Peyer's patch (tissue), 4 donors: ENCODE measurements around the gene DCXR.

Experiments used
- CTCF ChIP-seq, 6 experiments: fragments of 450-650 bp in 4 of 6; fragments of 200-600 bp in 2 of 6; sonication (generic) in 1 of 6; IDR thresholded peaks; one replicate each; pipeline ENCODE4 v1.5.1; 2017 to 2019; ENCODE audit warnings: antibody characterized with exemption in 6 of 6, mild to moderate bottlenecking in 3 of 6, moderate library complexity in 1 of 6
- POLR2A ChIP-seq, 2 donors: fragments of 450-650 bp; IDR thresholded peaks; one replicate each; pipeline ENCODE4 v1.5.1; 2017; ENCODE audit warnings: antibody characterized with exemption in 2 of 2, mild to moderate bottlenecking in 2 of 2, moderate library complexity in 2 of 2

GRCh38 chr17:82028246-82028645, 9.3 kb downstream of the DCXR start:
- TF ChIP-seq CTCF (IDR thresholded peaks at IDR 0.05) (no peak), POLR2A (IDR thresholded peaks at IDR 0.05) (no peak)
